SK-N-SH (cell line): ENCODE results near the gene RHOU. TPM values are rescaled to one million over a fixed set of nuclear protein-coding genes. Genes with fewer than 3 reads are reported as not detected.

Source experiments
- CTCF ChIA-PET: fragments of 300-600, 350-600 bp; formaldehyde crosslinking; extraction: SDS; loops from one replicate; lab custom pipeline; 2021; lab: Yijun Ruan, JAX
- POLR2A ChIA-PET: fragments of 350-600 bp; sonication (Branson Sonifier 250); formaldehyde crosslinking; extraction: SDS; loops from one replicate; lab custom pipeline; 2020; ENCODE audit warnings: antibody characterized with exemption, inconsistent platforms; lab: Yijun Ruan, JAX
- DNase-seq: peaks from one replicate; pipeline ENCODE4 v3.0.0; 2012
- H2AFZ ChIP-seq: fragments of 200-600 bp; sonication (generic); 2 replicates; pipeline ENCODE4 v1.8.1; 2016; ENCODE audit warnings: antibody characterized with exemption, mild to moderate bottlenecking, low read depth
- H3F3A ChIP-seq: fragments of 200-600 bp; sonication (generic); replicated peaks from 2 replicates; pipeline ENCODE3; 2016; ENCODE audit warnings: antibody characterized with exemption, mild to moderate bottlenecking; ENCODE audit not compliant: insufficient read depth
- H3K27ac ChIP-seq, 2 experiments: fragments of 200-500 bp in 1 of 2; fragments of 200-600 bp in 1 of 2; sonication (Bioruptor generic) in 1 of 2; sonication (generic), shearing (Covaris generic) in 1 of 2; 2 replicates each; pipeline versions ENCODE4 v1.5.1 to v1.6.1; 2014 to 2016; ENCODE audit warnings: low read depth in 2 of 2, inconsistent platforms in 1 of 2, low read length in 1 of 2, mild to moderate bottlenecking in 1 of 2, mixed read lengths in 1 of 2
- H3K27me3 ChIP-seq: fragments of 200-600 bp; sonication (generic), shearing (Covaris generic); 2 replicates; pipeline ENCODE4 v1.6.1; 2016; ENCODE audit warnings: mixed run types; ENCODE audit not compliant: insufficient read depth
- H3K36me3 ChIP-seq, 2 experiments: fragments of 200-500 bp in 1 of 2; fragments of 200-600 bp in 1 of 2; sonication (Bioruptor generic) in 1 of 2; sonication (generic) in 1 of 2; replicated peaks in 1 of 2; 2 replicates each; pipeline versions ENCODE3 to v1.5.1; 2014 to 2016; ENCODE audit warnings: low read length in 1 of 2, mild to moderate bottlenecking in 1 of 2; ENCODE audit not compliant: insufficient read depth in 2 of 2, control insufficient read depth in 1 of 2
- H3K4me1 ChIP-seq, 2 experiments: fragments of 200-500 bp in 1 of 2; fragments of 200-600 bp in 1 of 2; sonication (Bioruptor generic) in 1 of 2; sonication (generic), shearing (Covaris generic) in 1 of 2; 2 replicates each; pipeline versions ENCODE4 v1.5.1 to v1.6.1; 2014 to 2016; ENCODE audit warnings: low read depth in 1 of 2, low read length in 1 of 2, mixed run types in 1 of 2; ENCODE audit not compliant: insufficient read depth in 2 of 2, control insufficient read depth in 1 of 2
- H3K4me2 ChIP-seq: fragments of 200-600 bp; sonication (generic), shearing (Covaris generic); 2 replicates; pipeline ENCODE4 v1.6.1; 2017; ENCODE audit warnings: mixed run types
- H3K4me3 ChIP-seq, 2 experiments: fragments of 200-500 bp in 1 of 2; fragments of 200-600 bp in 1 of 2; sonication (Bioruptor generic) in 1 of 2; sonication (generic), shearing (Covaris generic) in 1 of 2; 2 replicates each; pipeline versions ENCODE4 v1.5.1 to v1.8.1; 2014 to 2016; ENCODE audit warnings: low read depth in 2 of 2, inconsistent platforms in 1 of 2, low read length in 1 of 2, mild to moderate bottlenecking in 1 of 2, mixed read lengths in 1 of 2, moderate library complexity in 1 of 2
- H3K79me2 ChIP-seq: fragments of 200-600 bp; sonication (generic); 2 replicates; pipeline ENCODE4 v1.8.1; 2017; ENCODE audit warnings: mild to moderate bottlenecking; ENCODE audit not compliant: insufficient read depth
- H3K9ac ChIP-seq: fragments of 200-600 bp; sonication (generic); 2 replicates; pipeline ENCODE4 v1.6.1; 2017; ENCODE audit warnings: mixed run types
- H3K9me2 ChIP-seq: fragments of 200-600 bp; sonication (generic); 2 replicates; pipeline ENCODE4 v1.6.1; 2017; ENCODE audit warnings: mixed run types
- H3K9me3 ChIP-seq: fragments of 200-600 bp; sonication (generic); 2 replicates; pipeline ENCODE4 v1.6.1; 2017; ENCODE audit warnings: mixed run types, mild to moderate bottlenecking, moderate library complexity
- H4K20me1 ChIP-seq: fragments of 200-600 bp; sonication (generic); 2 replicates; pipeline ENCODE4 v1.6.1; 2017; ENCODE audit warnings: mild to moderate bottlenecking, mixed run types; ENCODE audit not compliant: insufficient read depth
- ELF1 ChIP-seq: IDR thresholded peaks from 2 replicates; pipeline ENCODE4 v1.4.0; 2012
- FOXJ3 ChIP-seq: sonication (generic); formaldehyde crosslinking; IDR thresholded peaks from 2 replicates; pipeline ENCODE4 v1.5.1; 2020; ENCODE audit warnings: mild to moderate bottlenecking, missing genetic modification reagents
- NRF1 ChIP-seq: IDR thresholded peaks from 2 replicates; pipeline ENCODE4 v1.6.1; 2012; ENCODE audit warnings: low read depth, mild to moderate bottlenecking, low read length
- RFX5 ChIP-seq: IDR thresholded peaks from 2 replicates; pipeline ENCODE4 v1.6.1; 2012; ENCODE audit warnings: mild to moderate bottlenecking, improper control_type of control experiment, low read length
- TAF1 ChIP-seq: IDR thresholded peaks from 2 replicates; pipeline ENCODE4 v1.6.1; 2012; ENCODE audit warnings: low read depth, mild to moderate bottlenecking, low read length, moderate library complexity, borderline replicate concordance
- TCF12 ChIP-seq: IDR thresholded peaks from 2 replicates; pipeline ENCODE4 v1.4.0; 2012
- TEAD4 ChIP-seq: IDR thresholded peaks from 2 replicates; pipeline ENCODE4 v1.4.0; 2012; ENCODE audit warnings: mild to moderate bottlenecking, borderline replicate concordance; ENCODE audit not compliant: insufficient read depth
- YY1 ChIP-seq: IDR thresholded peaks from 2 replicates; pipeline ENCODE4 v1.4.0; 2012; ENCODE audit warnings: low read depth, mild to moderate bottlenecking
- WGBS: methylation state at CpG from one replicate; pipeline ENCODE4 v1.1.6; 2017; ENCODE audit warnings: low lambda C conversion rate; 5-methylcytosine and 5-hydroxymethylcytosine counted together
- polyA plus RNA-seq, 3 experiments: library from polyadenylated mRNA; depleted of rRNA; stranded (reverse); fragments of >200 nt; gene quantifications; 2 replicates each; pipeline ENCODE4 v1.2.3, GENCODE V29; 2012
- TF ChIP-seq, protein P1 (sequence below): fragments of 150-350 bp; IDR thresholded peaks from 2 replicates; pipeline ENCODE4 v1.6.1; 2017; ENCODE audit warnings: antibody characterized with exemption, low read length, low read depth, borderline replicate concordance
- TF ChIP-seq, protein P2 (sequence below): fragments of 150-350 bp; IDR thresholded peaks from 2 replicates; pipeline ENCODE4 v1.6.1; 2016; ENCODE audit warnings: mild to moderate bottlenecking, low read depth, low read length
- TF ChIP-seq, protein P3 (sequence below): IDR thresholded peaks from 2 replicates; pipeline ENCODE4 v1.4.0; 2012; ENCODE audit warnings: low read depth, borderline replicate concordance

The RHOU gene
- polyA plus RNA-seq, 1 of the 3 experiments (the other 2 are of a cell fraction), result 0.36 TPM

DNA sequence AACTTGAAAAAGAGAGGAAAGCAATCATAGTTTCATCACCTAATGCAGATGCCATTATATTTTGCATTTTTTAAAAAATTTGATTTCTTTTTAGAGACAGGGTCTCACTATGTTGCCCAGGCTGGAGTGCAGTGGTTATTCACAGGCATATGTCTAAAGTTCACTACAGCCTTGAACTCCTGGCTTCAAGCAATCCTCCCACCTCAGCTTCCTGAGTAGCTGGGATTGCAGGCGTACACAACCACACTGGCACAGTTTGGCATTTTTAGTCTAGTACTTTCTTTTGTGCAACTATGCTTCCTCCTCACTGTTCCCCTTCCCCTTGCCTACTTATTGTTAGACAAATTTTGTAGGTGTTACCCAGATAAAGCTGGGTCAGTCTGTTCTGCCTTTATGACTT is 18.0 kb downstream of the RHOU start:
- no peaks in the 10 kb centered on the region for H3F3A ChIP-seq
- H3K9me2 ChIP-seq, result no peaks in the 10 kb centered on the region
- H3K9me3 ChIP-seq, result no peaks in the 10 kb centered on the region
- H3K27ac ChIP-seq, result no peak overlapping the region
- CTCF ChIA-PET, result interaction anchor here (0.7 to 1.8 kb wide), 4 partner anchors 9 to 474 kb away, joined by 3 to 8 read pairs (median 3); partner anchors contain the start of gene RHOU
- H3K27me3 ChIP-seq, result peaks cover 3% of the 10 kb centered on the region; the same call in 1 of the 2 replicates
- POLR2A ChIA-PET, result no interaction called here
- DNase-seq, result no peak
- H3K36me3 ChIP-seq, result no peaks in the 10 kb centered on the region
- no peak overlapping the region for H3K4me3 ChIP-seq
- no peak overlapping the region for H3K4me2 ChIP-seq
- no peaks in the 10 kb centered on the region for H3K79me2 ChIP-seq
- no peak overlapping the region for H2AFZ ChIP-seq
- TF ChIP-seq, protein P1, sequence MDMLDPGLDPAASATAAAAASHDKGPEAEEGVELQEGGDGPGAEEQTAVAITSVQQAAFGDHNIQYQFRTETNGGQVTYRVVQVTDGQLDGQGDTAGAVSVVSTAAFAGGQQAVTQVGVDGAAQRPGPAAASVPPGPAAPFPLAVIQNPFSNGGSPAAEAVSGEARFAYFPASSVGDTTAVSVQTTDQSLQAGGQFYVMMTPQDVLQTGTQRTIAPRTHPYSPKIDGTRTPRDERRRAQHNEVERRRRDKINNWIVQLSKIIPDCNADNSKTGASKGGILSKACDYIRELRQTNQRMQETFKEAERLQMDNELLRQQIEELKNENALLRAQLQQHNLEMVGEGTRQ, result no peak
- TF ChIP-seq TEAD4, result no peak
- TF ChIP-seq, all 33 proteins: peak for 0
- H3K9ac ChIP-seq, result no peak overlapping the region
- 94% methylated on average over 1 of the region's 1 CpG for WGBS
- no peaks in the 10 kb centered on the region for H4K20me1 ChIP-seq
- H3K4me1 ChIP-seq, result peaks cover 0 to 5% of the 10 kb centered on the region in 2 experiments; a peak in 1 of 4 replicates

DNA sequence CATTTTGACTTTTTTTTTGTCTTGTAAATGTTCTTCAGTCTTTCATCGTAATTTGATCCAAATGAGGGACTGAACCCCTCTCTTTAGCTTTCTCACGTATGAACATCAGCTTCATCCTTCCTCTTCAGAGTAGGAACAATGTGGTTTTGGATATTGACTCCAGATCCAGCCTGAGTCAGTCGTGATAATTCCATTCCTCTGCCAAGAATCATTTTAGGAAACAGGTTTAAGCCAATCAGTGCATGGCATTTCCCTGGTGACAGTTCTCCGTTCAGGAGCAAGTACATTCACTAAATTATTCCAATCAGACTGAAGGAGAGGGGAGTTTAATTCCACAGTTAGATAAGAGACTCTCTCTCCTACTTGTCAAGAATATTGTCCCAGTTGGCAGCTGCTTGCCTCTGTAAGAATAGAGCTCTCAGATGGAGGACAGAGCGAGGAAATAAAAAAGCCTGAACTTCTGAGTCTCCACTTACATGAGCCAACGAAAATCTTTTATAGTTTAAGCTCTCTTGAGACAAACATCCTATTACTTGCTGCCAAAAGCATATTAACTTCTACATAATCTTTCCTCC is 18.6 kb downstream of the RHOU start:
- Histone ChIP-seq H3K27ac (no peak overlapping the region), H4K20me1 (no peaks in the 10 kb centered on the region), H3K4me1 (peaks cover 0 to 5% of the 10 kb centered on the region in 2 experiments; a peak in 1 of 4 replicates), H3K4me2 (no peak overlapping the region), H3K9me2 (no peaks in the 10 kb centered on the region), H3F3A (no peaks in the 10 kb centered on the region), H3K36me3 (no peaks in the 10 kb centered on the region), H3K9ac (no peak overlapping the region), H3K79me2 (no peaks in the 10 kb centered on the region), H3K4me3 (no peak overlapping the region), H3K27me3 (peaks cover 8% of the 10 kb centered on the region; the same call in 1 of the 2 replicates), H2AFZ (no peak overlapping the region), H3K9me3 (no peaks in the 10 kb centered on the region)
- TF ChIP-seq TCF12, result no peak
- no peak for TF ChIP-seq ELF1
- no peak for TF ChIP-seq TEAD4
- TF ChIP-seq NRF1, result no peak
- TF ChIP-seq, protein P1, result no peak
- POLR2A ChIA-PET, result no interaction called here
- CTCF ChIA-PET, result interaction anchor here (1.2 to 1.8 kb wide), 3 partner anchors 9 to 473 kb away, joined by 3 to 8 read pairs (median 3); partner anchors contain the start of gene RHOU
- WGBS, result 33% methylated on average over 6 of the region's 6 CpGs
- no peak for DNase-seq

DNA sequence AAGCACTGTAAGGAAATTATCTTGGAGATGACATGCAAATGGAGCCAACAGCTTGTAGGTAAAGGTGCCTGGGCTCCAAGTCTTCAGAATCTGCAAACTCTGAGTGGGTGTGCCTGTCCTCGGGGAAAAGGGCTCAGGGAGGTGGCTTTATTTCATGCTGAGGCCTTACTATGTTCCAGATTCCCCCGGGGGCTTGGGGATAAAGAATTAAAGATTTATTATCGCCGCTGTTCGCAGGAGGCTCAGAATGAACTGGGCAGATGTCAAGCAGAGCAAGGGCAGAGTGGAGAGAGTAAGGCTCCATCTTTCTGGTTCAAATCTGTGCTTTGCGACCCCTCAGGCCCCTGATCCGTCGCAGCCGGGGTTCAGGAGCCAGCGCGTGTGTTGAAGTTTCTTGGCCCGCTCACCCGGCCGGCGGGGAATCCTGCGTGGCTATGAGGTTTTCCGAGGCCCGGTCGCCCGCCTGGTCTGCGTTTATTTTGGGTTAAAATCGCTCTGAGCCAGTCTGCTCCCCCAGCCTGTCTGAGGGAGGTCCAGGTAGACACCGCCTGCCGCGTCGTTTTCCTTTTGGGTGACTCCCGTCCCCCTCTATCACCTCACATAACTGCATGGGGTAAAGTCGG is 19.5 kb downstream of the RHOU start:
- Histone ChIP-seq H3K9ac (no peak overlapping the region), H3K4me1 (peaks cover 0 to 3% of the 10 kb centered on the region in 2 experiments; a peak in 1 of 4 replicates), H4K20me1 (no peaks in the 10 kb centered on the region), H3K9me3 (no peaks in the 10 kb centered on the region), H3K27ac (no peak overlapping the region), H3F3A (no peaks in the 10 kb centered on the region), H3K4me3 (no peak overlapping the region), H2AFZ (no peak overlapping the region), H3K9me2 (no peaks in the 10 kb centered on the region), H3K79me2 (no peaks in the 10 kb centered on the region), H3K27me3 (peaks cover 14% of the 10 kb centered on the region; the same call in 1 of the 2 replicates), H3K4me2 (no peak overlapping the region), H3K36me3 (no peaks in the 10 kb centered on the region)
- DNase-seq, result no peak
- WGBS, result 78% methylated on average over 21 of the region's 28 CpGs
- POLR2A ChIA-PET, result no interaction called here
- TF ChIP-seq, protein P2, sequence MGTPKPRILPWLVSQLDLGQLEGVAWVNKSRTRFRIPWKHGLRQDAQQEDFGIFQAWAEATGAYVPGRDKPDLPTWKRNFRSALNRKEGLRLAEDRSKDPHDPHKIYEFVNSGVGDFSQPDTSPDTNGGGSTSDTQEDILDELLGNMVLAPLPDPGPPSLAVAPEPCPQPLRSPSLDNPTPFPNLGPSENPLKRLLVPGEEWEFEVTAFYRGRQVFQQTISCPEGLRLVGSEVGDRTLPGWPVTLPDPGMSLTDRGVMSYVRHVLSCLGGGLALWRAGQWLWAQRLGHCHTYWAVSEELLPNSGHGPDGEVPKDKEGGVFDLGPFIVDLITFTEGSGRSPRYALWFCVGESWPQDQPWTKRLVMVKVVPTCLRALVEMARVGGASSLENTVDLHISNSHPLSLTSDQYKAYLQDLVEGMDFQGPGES, result no peak
- TF ChIP-seq FOXJ3 (CRISPR knock-in tag) (no peak), RFX5 (no peak), YY1 (no peak), TAF1 (no peak), ELF1 (no peak)
- TF ChIP-seq, protein P3, sequence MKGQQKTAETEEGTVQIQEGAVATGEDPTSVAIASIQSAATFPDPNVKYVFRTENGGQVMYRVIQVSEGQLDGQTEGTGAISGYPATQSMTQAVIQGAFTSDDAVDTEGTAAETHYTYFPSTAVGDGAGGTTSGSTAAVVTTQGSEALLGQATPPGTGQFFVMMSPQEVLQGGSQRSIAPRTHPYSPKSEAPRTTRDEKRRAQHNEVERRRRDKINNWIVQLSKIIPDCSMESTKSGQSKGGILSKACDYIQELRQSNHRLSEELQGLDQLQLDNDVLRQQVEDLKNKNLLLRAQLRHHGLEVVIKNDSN, result no peak
- CTCF ChIA-PET, result interaction anchor here (1.2 to 1.8 kb wide), 3 partner anchors 10 to 472 kb away, joined by 3 to 8 read pairs (median 3); partner anchors contain the start of gene RHOU
